Brain pericyte (primary cell): ENCODE results near the gene WFS1.

ENCODE experiments used
- DNase-seq: peaks from one replicate; pipeline ENCODE4 v3.0.0-alpha.2; 2012; ENCODE audit warnings: low read depth, low spot score

Gene WFS1

GRCh38 chr4:6298852-6299251, 29.2 kb downstream of the WFS1 start:
- no peak for DNase-seq

- DNase-seq: no peak
These were observed 30.2 kb downstream of the WFS1 start for GRCh38 chr4:6299875-6300274.

GRCh38 chr4:6300359-6300758, 30.7 kb downstream of the WFS1 start:
- DNase-seq: no peak

DNA sequence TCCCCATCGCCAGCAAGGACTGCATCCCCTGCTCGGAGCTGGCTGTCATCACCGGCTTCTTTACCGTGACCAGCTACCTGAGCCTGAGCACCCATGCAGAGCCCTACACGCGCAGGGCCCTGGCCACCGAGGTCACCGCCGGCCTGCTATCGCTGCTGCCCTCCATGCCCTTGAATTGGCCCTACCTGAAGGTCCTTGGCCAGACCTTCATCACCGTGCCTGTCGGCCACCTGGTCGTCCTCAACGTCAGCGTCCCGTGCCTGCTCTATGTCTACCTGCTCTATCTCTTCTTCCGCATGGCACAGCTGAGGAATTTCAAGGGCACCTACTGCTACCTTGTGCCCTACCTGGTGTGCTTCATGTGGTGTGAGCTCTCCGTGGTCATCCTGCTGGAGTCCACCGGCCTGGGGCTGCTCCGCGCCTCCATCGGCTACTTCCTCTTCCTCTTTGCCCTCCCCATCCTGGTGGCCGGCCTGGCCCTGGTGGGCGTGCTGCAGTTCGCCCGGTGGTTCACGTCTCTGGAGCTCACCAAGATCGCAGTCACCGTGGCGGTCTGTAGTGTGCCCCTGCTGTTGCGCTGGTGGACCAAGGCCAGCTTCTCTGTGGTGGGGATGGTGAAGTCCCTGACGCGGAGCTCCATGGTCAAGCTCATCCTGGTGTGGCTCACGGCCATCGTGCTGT, 31.5 kb downstream of the WFS1 start:
- no peak for DNase-seq

GRCh38 chr4:6301732-6302442, 32.2 kb downstream of the WFS1 start:
- no peak for DNase-seq

- no peak for DNase-seq
These were observed 33.2 kb downstream of the WFS1 start for GRCh38 chr4:6302869-6303268.

DNA sequence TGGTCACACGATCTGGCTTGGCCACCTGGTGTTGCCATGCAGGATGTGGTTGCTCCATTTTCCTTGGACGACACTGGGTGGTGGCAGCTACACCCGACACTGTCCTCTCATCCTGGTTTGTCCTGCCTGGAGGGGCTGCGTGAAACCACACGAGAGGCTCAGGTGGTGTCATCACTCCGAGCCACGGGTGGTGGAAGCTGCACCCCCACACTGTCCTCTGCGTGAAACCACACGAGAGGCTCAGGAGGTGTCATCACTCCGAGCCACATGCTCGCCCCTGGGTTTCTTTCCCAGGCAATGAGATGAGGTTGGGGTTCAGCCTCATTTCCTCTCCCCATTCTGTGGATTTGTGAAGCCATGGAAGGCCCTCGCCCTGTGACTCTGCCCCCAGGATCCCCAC, 34.3 kb downstream of the WFS1 start:
- DNase-seq: no peak

DNA sequence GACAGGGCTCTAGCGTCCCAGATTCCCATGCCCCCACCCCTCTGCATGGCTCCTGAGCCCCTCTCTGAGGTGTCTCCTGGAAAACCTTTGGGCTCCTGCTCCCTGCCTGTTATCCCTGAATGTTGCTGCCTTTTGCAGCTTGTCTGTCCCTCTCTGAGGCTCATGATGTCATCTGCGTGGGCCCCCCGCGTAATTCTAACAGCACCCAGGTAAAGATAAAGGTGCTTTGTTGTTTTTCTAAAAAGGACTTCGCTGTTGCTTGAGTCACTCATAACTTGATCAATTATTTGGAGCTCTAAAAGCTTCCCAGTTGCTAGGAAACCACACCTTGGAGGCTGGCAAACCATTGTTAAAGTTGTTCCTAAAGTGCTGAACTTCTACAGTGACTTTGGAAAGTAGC, 36.6 kb downstream of the WFS1 start:
- DNase-seq: no peak

GRCh38 chr4:6307230-6307629, 37.6 kb downstream of the WFS1 start:
- no peak for DNase-seq

DNA sequence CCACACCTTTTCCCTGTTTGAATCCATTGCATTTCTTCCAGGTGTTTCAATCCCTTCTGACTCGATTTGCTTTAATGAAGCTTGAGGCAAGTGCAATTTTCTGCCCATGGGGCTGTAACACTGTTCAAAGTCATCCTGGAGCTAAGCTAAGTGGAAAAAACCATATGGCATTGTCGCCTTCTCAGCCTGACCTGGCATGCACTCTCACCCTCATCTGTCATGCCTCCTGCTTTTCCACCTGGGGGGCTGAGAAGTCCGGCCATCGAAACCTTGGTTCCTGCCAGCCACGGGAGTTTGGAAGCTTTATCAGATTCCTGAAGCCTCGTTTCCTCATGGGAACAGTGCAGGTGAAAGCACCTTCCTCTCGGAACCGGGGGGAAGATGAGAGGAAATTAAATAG, 38.2 kb downstream of the WFS1 start:
- DNase-seq: no peak

DNA sequence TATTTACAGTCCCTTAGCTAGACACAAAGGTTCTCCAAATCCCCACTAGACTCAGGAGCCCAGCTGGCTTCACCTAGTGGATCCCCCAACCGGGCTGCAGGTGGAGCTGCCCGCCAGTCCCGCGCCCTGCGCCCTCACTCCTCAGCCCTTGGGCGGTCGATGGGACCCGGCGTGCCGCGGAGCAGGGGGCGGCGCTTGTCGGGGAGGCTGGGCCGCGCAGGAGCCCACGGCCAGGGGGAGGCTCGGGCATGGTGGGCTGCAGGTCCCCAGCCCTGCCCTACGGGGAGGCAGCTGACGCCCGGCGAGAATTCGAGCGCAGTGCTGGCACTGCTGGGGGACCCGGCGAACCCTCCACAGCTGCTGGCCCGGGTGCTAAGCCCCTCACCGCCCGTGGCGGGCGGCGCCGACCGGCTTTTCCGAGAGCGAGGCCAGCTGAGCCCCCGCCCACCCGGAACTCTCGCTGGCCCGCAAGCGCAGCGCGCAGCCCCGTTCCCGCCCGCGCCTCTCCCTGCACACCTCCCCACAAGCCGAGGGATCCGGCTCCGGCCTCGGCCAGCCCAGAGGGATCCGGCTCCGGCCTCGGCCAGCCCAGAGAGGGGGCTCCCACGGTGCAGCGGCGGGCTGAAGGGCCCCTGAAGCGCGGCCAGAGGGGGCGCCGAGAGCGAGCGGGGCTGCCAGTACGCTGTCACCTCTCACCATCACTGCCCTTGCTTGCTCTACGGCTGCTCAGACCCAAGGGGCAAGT, 39.4 kb downstream of the WFS1 start:
- DNase-seq: no peak

DNA sequence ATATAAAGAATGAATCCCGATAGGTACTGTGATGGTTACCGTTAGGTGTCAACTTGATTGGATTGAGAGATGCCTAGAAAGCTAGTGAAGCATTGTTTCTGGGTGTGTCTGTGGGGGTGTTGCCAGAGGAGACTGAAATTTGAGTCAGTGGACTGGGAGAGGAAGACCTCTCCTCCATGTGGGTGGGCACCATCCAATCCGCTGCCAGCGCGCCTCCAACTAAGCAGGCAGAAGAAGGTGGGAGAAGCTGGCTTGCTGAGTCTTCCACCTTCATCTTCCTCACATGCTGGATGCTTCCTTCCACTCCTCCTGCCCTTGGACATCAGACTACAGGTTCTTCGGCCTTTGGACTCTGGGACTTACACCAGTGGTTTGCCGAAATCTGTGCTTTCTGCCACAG, 40.1 kb downstream of the WFS1 start:
- DNase-seq: no peak

- DNase-seq: no peak
These were observed 43.6 kb downstream of the WFS1 start for GRCh38 chr4:6313216-6313615.

DNA sequence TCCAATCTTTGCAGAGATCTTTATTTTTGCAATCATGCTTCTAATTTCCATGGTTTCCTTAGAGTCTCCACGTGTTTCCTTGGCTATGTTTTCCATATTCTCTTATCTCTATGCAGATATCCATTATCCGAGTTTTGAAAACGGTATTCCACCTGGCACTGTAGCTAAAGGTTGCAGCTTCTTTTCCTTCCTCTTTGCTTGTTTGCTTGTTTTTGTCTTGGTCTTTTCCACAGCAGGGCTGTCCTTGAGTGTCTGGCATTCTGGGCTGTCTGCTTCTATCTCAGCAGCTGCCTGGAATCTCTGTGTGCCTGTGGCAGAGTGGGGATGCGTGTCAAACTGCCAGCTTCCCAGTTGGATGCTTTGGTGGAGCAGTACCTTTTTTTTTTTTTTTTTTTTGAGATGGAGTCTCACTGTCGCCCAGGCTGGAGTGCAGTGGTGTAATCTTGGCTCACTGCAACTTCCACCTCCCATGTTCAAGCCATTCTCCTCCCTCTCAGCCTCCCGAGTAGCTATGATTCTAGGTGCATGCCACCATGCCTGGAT, 46.9 kb downstream of the WFS1 start:
- no peak for DNase-seq

- no peak for DNase-seq
These were observed 48.6 kb downstream of the WFS1 start for GRCh38 chr4:6318206-6318605.

- DNase-seq: no peak
These were observed 50.0 kb downstream of the WFS1 start for GRCh38 chr4:6319530-6320150.

DNA sequence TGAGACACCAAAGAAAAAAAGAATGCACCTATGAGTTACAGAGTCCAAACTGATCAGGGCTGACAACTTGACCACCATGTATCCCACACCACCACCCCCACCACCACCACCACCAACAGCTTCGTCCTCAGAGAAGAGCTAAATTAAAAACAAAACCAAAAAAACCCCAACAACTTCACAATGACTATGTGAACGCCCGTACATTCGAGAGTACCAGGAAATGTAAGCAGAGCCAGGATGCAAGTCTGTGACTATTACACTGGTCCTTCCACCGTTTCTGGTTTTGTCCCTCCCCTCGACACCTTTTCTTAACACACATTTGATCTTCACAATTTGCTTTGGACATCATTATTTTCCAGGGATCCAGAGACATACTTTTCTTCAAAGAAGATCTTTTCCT, 51.0 kb downstream of the WFS1 start:
- no peak for DNase-seq

DNA sequence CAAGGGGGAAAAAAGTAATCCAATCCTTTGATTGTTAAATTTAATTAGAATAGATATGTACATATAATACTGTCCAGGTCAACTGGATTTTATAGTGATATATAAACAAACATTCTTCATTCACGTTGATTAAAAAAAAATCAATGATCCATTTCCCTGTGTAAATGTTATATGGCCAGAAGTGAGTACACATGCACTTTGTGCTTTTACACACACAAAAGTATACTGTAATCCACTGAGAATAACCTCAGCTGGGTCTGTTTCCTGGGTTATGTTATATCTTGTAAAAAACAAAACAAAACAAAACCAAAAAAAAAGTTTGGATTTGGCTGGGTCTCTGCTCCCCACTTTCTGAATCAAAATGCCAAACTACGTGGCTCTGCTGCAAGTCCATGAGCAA, 51.7 kb downstream of the WFS1 start:
- DNase-seq: no peak

GRCh38 chr4:6322067-6322760, 52.6 kb downstream of the WFS1 start:
- no peak for DNase-seq

DNA sequence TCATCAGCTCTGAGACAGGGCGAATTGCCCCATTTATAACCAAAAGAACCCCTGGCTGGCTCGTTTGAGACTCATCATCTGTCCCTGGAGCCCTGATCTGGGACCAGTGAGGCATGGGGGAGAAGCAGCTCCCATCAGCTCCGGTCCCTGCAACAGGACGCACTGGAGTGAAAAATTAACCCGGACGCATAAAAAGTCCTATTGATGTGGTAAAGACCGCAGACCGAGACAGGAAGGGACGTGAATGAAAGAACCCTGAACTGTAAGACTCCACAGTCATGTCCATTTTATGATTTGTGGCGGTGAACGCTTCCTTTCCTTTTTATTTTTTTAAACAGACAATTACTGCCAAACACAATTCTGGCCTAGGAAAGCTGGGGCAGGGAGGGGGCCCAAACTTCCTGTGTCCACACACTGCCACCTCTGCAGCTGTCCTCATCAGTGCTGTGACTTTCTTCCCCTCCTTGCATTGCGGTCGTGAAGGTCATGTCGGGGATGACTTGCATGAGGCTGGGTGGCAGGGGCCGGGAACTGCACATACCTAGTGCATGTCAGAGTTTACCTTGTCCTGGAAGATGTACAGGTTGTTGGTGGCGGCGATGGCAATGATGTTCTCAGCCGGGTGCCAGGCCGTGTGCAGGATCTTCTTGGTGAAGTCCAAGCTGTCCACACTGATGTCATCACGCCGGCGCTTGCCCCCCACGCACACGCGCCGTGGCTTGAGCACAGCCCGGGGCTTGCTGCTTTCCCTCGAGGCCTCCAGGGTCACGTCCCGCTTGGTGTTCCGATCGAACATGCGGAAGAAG, 53.3 kb downstream of the WFS1 start:
- no peak for DNase-seq
